ENCODE data around the gene MT1F. TPM values are rescaled to one million over a fixed set of nuclear protein-coding genes. Genes with fewer than 3 reads are reported as not detected.
A peak's percentile ranks its signal among the peaks of the same experiment; 100 is the strongest.

MT1F gene
- total RNA-seq, 1 donor from 2014 or later: not detected

DNA sequence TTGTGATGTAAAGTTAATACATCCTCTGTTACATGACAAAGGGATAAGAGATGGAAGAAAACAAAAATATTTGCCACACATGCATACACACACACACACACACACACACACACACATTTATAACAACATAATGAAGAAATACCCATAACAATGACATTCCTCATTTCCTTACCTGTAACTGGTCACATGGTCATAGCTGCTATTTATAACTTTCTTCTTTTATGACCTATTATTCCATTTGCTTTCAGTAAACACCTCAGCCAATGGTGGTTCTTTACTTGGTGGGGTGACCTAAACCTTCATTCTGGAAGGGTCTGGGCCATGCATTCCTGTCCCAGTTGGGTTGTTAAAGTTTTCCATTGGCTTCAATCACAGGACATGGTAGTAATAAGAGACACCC is 44.1 kb upstream of the MT1F start:
- Histone ChIP-seq H3K4me2 (ENCODE audit: low read length) (peak overlapping the region; percentile 63), H3K27me3 (ENCODE audit: insufficient read depth, low read length) (no peaks in the 10 kb centered on the region), H3K4me1 (ENCODE audit: insufficient read depth, low read length) (peaks cover 65% of the 10 kb centered on the region), H3K36me3 (ENCODE audit: insufficient read depth, low read length) (no peaks in the 10 kb centered on the region), H2AFZ (ENCODE audit: low read depth, low read length) (no peak overlapping the region), H3K79me2 (ENCODE audit: insufficient read depth, low read length) (peaks cover 17% of the 10 kb centered on the region), H4K20me1 (ENCODE audit: insufficient read depth, low read length) (peaks cover 2% of the 10 kb centered on the region), H3K4me3 (ENCODE audit: insufficient read depth, low read depth, low read length) (no peak overlapping the region), H3K9me3 (ENCODE audit: insufficient read depth, low read depth, low read length) (no peaks in the 10 kb centered on the region), H3K9ac (ENCODE audit: low read length) (peak overlapping the region; percentile 12), H3K27ac (ENCODE audit: low read depth, low read length) (peak overlapping the region; percentile 63)
- Mint-ChIP-seq H3K4me3 (ENCODE audit: unreplicated experiment) (no peak overlapping the region), H3K27ac (ENCODE audit: unreplicated experiment) (no peak overlapping the region), H3K27me3 (ENCODE audit: low read depth, unreplicated experiment) (peaks cover 23% of the 10 kb centered on the region), H3K9me3 (ENCODE audit: unreplicated experiment) (no peaks in the 10 kb centered on the region), H3K4me1 (ENCODE audit: low read depth, unreplicated experiment) (peaks cover 18% of the 10 kb centered on the region), H3K36me3 (ENCODE audit: low read depth, unreplicated experiment) (no peaks in the 10 kb centered on the region)
- no peak for TF ChIP-seq CTCF (IDR thresholded peaks at IDR 0.05; ENCODE audit: insufficient read depth, low read depth, low read length)
- TF ChIP-seq EZH2 (IDR thresholded peaks at IDR 0.05; ENCODE audit: insufficient read depth, low read length): no peak
- no peak for FAIRE-seq
- DNase-seq (ENCODE audit: low read depth): no peak

DNA sequence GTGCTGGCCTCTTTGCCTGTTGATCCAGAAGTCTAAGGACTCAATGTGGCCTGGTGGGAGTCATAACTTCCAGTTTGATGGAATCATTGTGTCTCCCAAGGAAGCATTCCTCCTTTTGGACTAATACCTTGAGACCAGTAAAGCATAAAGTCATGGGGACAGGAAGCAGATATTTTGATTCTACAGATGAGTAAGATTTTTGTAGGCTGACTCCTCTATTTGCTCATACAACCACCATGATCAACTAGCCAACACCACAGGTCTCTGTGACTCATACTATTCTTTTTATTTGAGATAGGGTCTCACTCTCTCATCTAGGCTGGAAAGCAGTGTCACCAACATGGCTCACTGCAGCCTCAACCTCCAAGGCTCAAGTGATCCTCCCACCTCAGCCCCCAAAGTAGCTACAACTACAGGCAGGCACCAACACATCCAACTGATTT is 43.2 kb upstream of the MT1F start:
- H3K4me3 Mint-ChIP-seq (ENCODE audit: unreplicated experiment): no peak overlapping the region
- H2AFZ ChIP-seq (ENCODE audit: low read depth, low read length): no peak overlapping the region
- H3K4me1 ChIP-seq (ENCODE audit: insufficient read depth, low read length): peaks cover 65% of the 10 kb centered on the region
- H3K27me3 Mint-ChIP-seq (ENCODE audit: low read depth, unreplicated experiment): peaks cover 31% of the 10 kb centered on the region
- H3K27ac ChIP-seq (ENCODE audit: low read depth, low read length): peak overlapping the region; percentile 66
- H3K9ac ChIP-seq (ENCODE audit: low read length): peak overlapping the region; percentile 17
- H4K20me1 ChIP-seq (ENCODE audit: insufficient read depth, low read length): no peaks in the 10 kb centered on the region
- no peaks in the 10 kb centered on the region for H3K9me3 Mint-ChIP-seq (ENCODE audit: unreplicated experiment)
- TF ChIP-seq EZH2 (IDR thresholded peaks at IDR 0.05; ENCODE audit: insufficient read depth, low read length): no peak
- no peaks in the 10 kb centered on the region for H3K27me3 ChIP-seq (ENCODE audit: insufficient read depth, low read length)
- H3K27ac Mint-ChIP-seq (ENCODE audit: unreplicated experiment): no peak overlapping the region
- no peak overlapping the region for H3K4me3 ChIP-seq (ENCODE audit: insufficient read depth, low read depth, low read length)
- H3K9me3 ChIP-seq (ENCODE audit: insufficient read depth, low read depth, low read length): no peaks in the 10 kb centered on the region
- peak; percentile 94 for DNase-seq (ENCODE audit: low read depth)
- H3K4me1 Mint-ChIP-seq (ENCODE audit: low read depth, unreplicated experiment): peaks cover 16% of the 10 kb centered on the region
- peak overlapping the region; percentile 63 for H3K4me2 ChIP-seq (ENCODE audit: low read length)
- H3K36me3 ChIP-seq (ENCODE audit: insufficient read depth, low read length): no peaks in the 10 kb centered on the region
- no peaks in the 10 kb centered on the region for H3K36me3 Mint-ChIP-seq (ENCODE audit: low read depth, unreplicated experiment)
- FAIRE-seq: peak; percentile 68
- peaks cover 8% of the 10 kb centered on the region for H3K79me2 ChIP-seq (ENCODE audit: insufficient read depth, low read length)

DNA sequence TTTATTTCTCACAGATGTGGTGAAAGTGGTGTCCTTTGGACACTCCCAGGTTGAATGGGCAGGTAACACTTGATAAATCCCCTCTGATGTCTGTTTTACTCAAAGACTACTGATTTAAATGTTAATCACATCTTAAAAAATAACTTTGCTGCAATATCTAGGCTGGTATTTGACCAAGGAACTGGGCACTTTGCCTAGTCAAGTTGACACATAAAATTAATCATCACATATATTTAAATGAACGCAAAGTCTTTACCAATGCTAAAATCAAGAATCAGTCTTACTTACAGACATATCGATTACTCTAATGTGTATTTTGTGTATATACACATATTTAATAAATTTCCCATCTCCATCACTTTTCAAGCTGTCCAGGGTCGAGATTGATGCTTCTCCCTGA is 42.4 kb upstream of the MT1F start:
- H3K27ac ChIP-seq (ENCODE audit: low read depth, low read length): peak overlapping the region; percentile 66

More for the DNA sequence above, 42.4 kb upstream of the MT1F start:
- Mint-ChIP-seq H3K27me3 (ENCODE audit: low read depth, unreplicated experiment) (peaks cover 36% of the 10 kb centered on the region), H3K4me3 (ENCODE audit: unreplicated experiment) (no peak overlapping the region), H3K4me1 (ENCODE audit: low read depth, unreplicated experiment) (peaks cover 9% of the 10 kb centered on the region), H3K36me3 (ENCODE audit: low read depth, unreplicated experiment) (no peaks in the 10 kb centered on the region), H3K9me3 (ENCODE audit: unreplicated experiment) (no peaks in the 10 kb centered on the region), H3K27ac (ENCODE audit: unreplicated experiment) (no peak overlapping the region)
- H3K36me3 ChIP-seq (ENCODE audit: insufficient read depth, low read length): no peaks in the 10 kb centered on the region
- H3K4me2 ChIP-seq (ENCODE audit: low read length): peak overlapping the region; percentile 63
- H3K9me3 ChIP-seq (ENCODE audit: insufficient read depth, low read depth, low read length): no peaks in the 10 kb centered on the region
- H3K9ac ChIP-seq (ENCODE audit: low read length): no peak overlapping the region
- H3K4me3 ChIP-seq (ENCODE audit: insufficient read depth, low read depth, low read length): no peak overlapping the region
- TF ChIP-seq CTCF (IDR thresholded peaks at IDR 0.05; ENCODE audit: insufficient read depth, low read depth, low read length): no peak
- TF ChIP-seq EZH2 (IDR thresholded peaks at IDR 0.05; ENCODE audit: insufficient read depth, low read length): no peak
- H3K4me1 ChIP-seq (ENCODE audit: insufficient read depth, low read length): peaks cover 60% of the 10 kb centered on the region
- DNase-seq (ENCODE audit: low read depth): peak; percentile 41
- H4K20me1 ChIP-seq (ENCODE audit: insufficient read depth, low read length): no peaks in the 10 kb centered on the region
- H2AFZ ChIP-seq (ENCODE audit: low read depth, low read length): no peak overlapping the region
- FAIRE-seq: no peak
- no peaks in the 10 kb centered on the region for H3K27me3 ChIP-seq (ENCODE audit: insufficient read depth, low read length)
- H3K79me2 ChIP-seq (ENCODE audit: insufficient read depth, low read length): peaks cover 8% of the 10 kb centered on the region

Measured in astrocyte (in vitro differentiated cells and primary cell).